Measurements from ENCODE around the gene TBCE. TPM values are rescaled to one million over a fixed set of nuclear protein-coding genes. Genes with fewer than 3 reads are reported as not detected.
"Not testable (repeated sequence)": the region's sequence is repeated elsewhere in the genome, so short reads cannot be mapped to it uniquely, and the experiment has no call there.

TBCE gene
- total RNA-seq, 2 experiments from 2014 or later = 7.0 to 8.4 TPM

DNA sequence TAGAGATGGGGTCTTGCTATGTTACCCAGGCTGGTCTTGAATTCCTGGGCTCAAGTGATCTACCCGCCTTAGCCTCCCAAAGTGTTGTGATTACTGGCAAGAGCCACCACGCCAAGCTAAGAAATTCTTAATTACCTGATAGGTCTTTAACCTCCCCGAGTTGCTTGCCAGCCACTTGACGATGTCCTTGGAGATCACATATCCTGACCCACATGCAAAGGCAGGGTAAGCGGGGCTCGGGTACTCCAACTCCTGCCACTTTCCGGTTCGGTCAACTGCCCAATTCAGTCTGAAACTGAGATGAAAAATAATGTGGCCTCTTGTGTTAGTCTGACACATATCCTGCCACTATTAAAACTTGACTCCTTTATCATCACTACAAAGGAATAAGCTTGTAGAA is 86.8 kb downstream of the TBCE start:
- intact Hi-C loops (cut with DNase I, micrococcal nuclease) = no loop called here
- no peak overlapping the region for H3K27ac Mint-ChIP-seq
- TF ChIP-seq, protein P1, sequence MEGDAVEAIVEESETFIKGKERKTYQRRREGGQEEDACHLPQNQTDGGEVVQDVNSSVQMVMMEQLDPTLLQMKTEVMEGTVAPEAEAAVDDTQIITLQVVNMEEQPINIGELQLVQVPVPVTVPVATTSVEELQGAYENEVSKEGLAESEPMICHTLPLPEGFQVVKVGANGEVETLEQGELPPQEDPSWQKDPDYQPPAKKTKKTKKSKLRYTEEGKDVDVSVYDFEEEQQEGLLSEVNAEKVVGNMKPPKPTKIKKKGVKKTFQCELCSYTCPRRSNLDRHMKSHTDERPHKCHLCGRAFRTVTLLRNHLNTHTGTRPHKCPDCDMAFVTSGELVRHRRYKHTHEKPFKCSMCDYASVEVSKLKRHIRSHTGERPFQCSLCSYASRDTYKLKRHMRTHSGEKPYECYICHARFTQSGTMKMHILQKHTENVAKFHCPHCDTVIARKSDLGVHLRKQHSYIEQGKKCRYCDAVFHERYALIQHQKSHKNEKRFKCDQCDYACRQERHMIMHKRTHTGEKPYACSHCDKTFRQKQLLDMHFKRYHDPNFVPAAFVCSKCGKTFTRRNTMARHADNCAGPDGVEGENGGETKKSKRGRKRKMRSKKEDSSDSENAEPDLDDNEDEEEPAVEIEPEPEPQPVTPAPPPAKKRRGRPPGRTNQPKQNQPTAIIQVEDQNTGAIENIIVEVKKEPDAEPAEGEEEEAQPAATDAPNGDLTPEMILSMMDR (IDR thresholded peaks at IDR 0.05) = no peak
- no peaks in the 10 kb centered on the region for H3K27me3 Mint-ChIP-seq
- DNase-seq (no peak), ATAC-seq (ENCODE audit: poor library complexity) (no peak)
- H3K4me3 ChIP-seq (ENCODE audit: low read length) = no peak overlapping the region
- ChIA-PET POLR2A (no interaction called here), CTCF (no interaction called here)
- peaks cover 20% of the 10 kb centered on the region for H3K36me3 ChIP-seq (ENCODE audit: insufficient read depth, low read length)
- H3K4me3 Mint-ChIP-seq = no peak overlapping the region
- H3K4me1 Mint-ChIP-seq (ENCODE audit: low read depth) = no peaks in the 10 kb centered on the region
- H3K4me1 ChIP-seq (ENCODE audit: insufficient read depth, low read length) = no peaks in the 10 kb centered on the region
- no peaks in the 10 kb centered on the region for H3K9me3 ChIP-seq (ENCODE audit: control insufficient read depth in 1 of 2, insufficient read depth in 1 of 2, low read length in 2 of 2)
- no peak overlapping the region for H3K27ac ChIP-seq (ENCODE audit: low read depth in 1 of 2, low read length in 2 of 2)
- no peaks in the 10 kb centered on the region for H3K9me3 Mint-ChIP-seq
- H3K27me3 ChIP-seq (ENCODE audit: control insufficient read depth in 1 of 2, insufficient read depth in 2 of 2, low read length in 2 of 2) = no peaks in the 10 kb centered on the region
- H3K36me3 Mint-ChIP-seq (ENCODE audit: low read depth) = peaks cover 38% of the 10 kb centered on the region

DNA sequence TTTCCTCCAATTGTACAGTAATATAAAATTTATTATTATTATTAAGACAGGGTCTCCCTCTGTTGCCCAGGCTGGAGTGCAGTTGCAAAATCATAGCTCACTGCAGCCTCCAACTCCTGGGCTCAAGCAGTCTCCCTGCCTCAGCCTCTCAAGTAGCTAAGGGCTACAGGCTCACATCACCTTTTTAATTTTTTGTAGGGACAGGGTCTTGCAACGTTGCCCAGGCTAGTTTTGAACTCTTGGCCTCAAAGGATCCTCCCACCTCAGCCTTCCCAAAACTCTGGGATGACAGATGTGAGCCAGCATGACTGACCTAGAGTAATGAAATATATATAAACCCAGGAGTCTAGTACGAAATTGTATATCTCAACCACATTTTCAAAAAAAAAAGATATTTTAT is 87.9 kb downstream of the TBCE start:
- CTCF ChIA-PET = no interaction called here
- no peaks in the 10 kb centered on the region for H3K27me3 ChIP-seq (ENCODE audit: control insufficient read depth in 1 of 2, insufficient read depth in 2 of 2, low read length in 2 of 2)
- ATAC-seq (ENCODE audit: poor library complexity) (no peak), DNase-seq (no peak)
- H3K27ac ChIP-seq (ENCODE audit: low read depth in 1 of 2, low read length in 2 of 2) = no peak overlapping the region
- intact Hi-C loops (cut with DNase I, micrococcal nuclease) = no loop called here
- H3K4me1 Mint-ChIP-seq (ENCODE audit: low read depth) = no peaks in the 10 kb centered on the region
- H3K36me3 Mint-ChIP-seq (ENCODE audit: low read depth) = peaks cover 29% of the 10 kb centered on the region
- TF ChIP-seq, protein P1 (IDR thresholded peaks at IDR 0.05) = no peak
- H3K27ac Mint-ChIP-seq = no peak overlapping the region
- H3K4me1 ChIP-seq (ENCODE audit: insufficient read depth, low read length) = no peaks in the 10 kb centered on the region
- no peak overlapping the region for H3K4me3 ChIP-seq (ENCODE audit: low read length)
- H3K27me3 Mint-ChIP-seq = no peaks in the 10 kb centered on the region
- POLR2A ChIA-PET = no interaction called here
- H3K9me3 ChIP-seq (ENCODE audit: control insufficient read depth in 1 of 2, insufficient read depth in 1 of 2, low read length in 2 of 2) = no peaks in the 10 kb centered on the region
- no peak overlapping the region for H3K4me3 Mint-ChIP-seq
- H3K36me3 ChIP-seq (ENCODE audit: insufficient read depth, low read length) = peaks cover 15% of the 10 kb centered on the region
- H3K9me3 Mint-ChIP-seq = no peaks in the 10 kb centered on the region

DNA sequence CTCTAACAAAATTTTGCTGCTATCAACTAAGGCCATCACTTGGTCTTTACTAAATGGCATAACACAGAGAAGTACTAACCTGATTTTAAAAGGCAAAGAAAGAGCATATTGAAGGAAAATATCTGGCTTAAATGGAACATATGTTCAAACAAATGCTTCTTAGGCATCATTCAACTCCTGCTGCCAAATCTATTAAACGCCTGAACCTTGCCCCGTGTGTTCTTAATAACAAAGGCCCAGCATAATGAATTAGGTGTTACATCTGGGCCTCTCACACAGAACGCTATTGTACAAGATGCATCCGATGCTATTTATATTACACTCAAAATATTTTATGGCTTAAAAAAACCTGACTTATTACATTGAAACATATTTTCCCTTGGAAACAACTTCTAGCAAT is 88.6 kb downstream of the TBCE start:
- H3K4me1 Mint-ChIP-seq (ENCODE audit: low read depth) = no peaks in the 10 kb centered on the region
- H3K27me3 Mint-ChIP-seq = no peaks in the 10 kb centered on the region
- no peaks in the 10 kb centered on the region for H3K27me3 ChIP-seq (ENCODE audit: control insufficient read depth in 1 of 2, insufficient read depth in 2 of 2, low read length in 2 of 2)
- H3K9me3 Mint-ChIP-seq = no peaks in the 10 kb centered on the region
- TF ChIP-seq, protein P1 (IDR thresholded peaks at IDR 0.05) = no peak
- H3K9me3 ChIP-seq (ENCODE audit: control insufficient read depth in 1 of 2, insufficient read depth in 1 of 2, low read length in 2 of 2) = no peaks in the 10 kb centered on the region
- H3K36me3 Mint-ChIP-seq (ENCODE audit: low read depth) = peaks cover 22% of the 10 kb centered on the region
- CTCF ChIA-PET = no interaction called here
- H3K4me3 Mint-ChIP-seq = no peak overlapping the region
- ATAC-seq (ENCODE audit: poor library complexity) (no peak), DNase-seq (no peak)
- peaks cover 7% of the 10 kb centered on the region for H3K36me3 ChIP-seq (ENCODE audit: insufficient read depth, low read length)
- H3K27ac Mint-ChIP-seq = no peak overlapping the region
- POLR2A ChIA-PET = no interaction called here
- H3K4me1 ChIP-seq (ENCODE audit: insufficient read depth, low read length) = no peaks in the 10 kb centered on the region
- H3K27ac ChIP-seq (ENCODE audit: low read depth in 1 of 2, low read length in 2 of 2) = no peak overlapping the region
- intact Hi-C loops (cut with DNase I, micrococcal nuclease) = no loop called here
- H3K4me3 ChIP-seq (ENCODE audit: low read length) = no peak overlapping the region

DNA sequence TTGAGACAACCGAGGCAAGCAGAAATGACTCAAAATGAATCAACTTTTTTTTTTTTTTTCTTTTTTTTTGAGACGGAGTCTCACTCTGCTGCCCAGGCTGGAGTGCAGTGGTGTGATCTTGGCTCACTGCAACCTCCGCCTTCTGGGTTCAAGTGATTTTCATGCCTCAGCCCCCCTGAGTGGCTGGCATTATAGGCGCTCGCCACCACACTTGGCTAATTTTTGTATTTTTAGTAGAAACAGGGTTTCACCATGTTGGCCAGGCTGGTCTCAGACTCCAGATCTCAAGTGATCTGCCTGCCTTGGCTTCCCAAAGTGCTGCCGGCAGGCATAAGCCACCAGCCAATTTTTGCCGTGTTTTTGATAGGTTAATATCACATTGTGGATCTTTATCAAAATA is 90.6 kb downstream of the TBCE start:
- H3K9me3 ChIP-seq (ENCODE audit: control insufficient read depth in 1 of 2, insufficient read depth in 1 of 2, low read length in 2 of 2); H3K27me3 Mint-ChIP-seq; DNase-seq; POLR2A ChIA-PET; H3K27ac ChIP-seq (ENCODE audit: low read depth in 1 of 2, low read length in 2 of 2); intact Hi-C loops (cut with DNase I, micrococcal nuclease); H3K9me3 Mint-ChIP-seq; CTCF ChIA-PET; H3K4me3 ChIP-seq (ENCODE audit: low read length); ATAC-seq (ENCODE audit: poor library complexity); H3K4me1 ChIP-seq (ENCODE audit: insufficient read depth, low read length); H3K27me3 ChIP-seq (ENCODE audit: control insufficient read depth in 1 of 2, insufficient read depth in 2 of 2, low read length in 2 of 2); H3K36me3 ChIP-seq (ENCODE audit: insufficient read depth, low read length); H3K4me3 Mint-ChIP-seq; H3K27ac Mint-ChIP-seq: not testable (repeated sequence)
- H3K36me3 Mint-ChIP-seq (ENCODE audit: low read depth) = peaks cover 14% of the 10 kb centered on the region
- H3K4me1 Mint-ChIP-seq (ENCODE audit: low read depth) = peaks cover 13% of the 10 kb centered on the region
